NB4 (cell line): ENCODE results near the gene SLC39A8.

Experiments used
- DNase-seq: peaks from one replicate; pipeline ENCODE4 v3.0.0; 2010; ENCODE audit warnings: low read depth
- H3K4me3 ChIP-seq: one replicate; pipeline ENCODE4 v1.5.1; 2011; ENCODE audit warnings: mild to moderate bottlenecking, low read depth, low read length, moderate library complexity
- MYC ChIP-seq: IDR thresholded peaks from 2 replicates; pipeline ENCODE4 v1.6.1; 2011; ENCODE audit warnings: low read depth, low read length
- POLR2A ChIP-seq: IDR thresholded peaks from 2 replicates; pipeline ENCODE4 v1.6.1; 2011; ENCODE audit warnings: mild to moderate bottlenecking; ENCODE audit not compliant: insufficient read length; ENCODE audit errors: extremely low read depth
- TF ChIP-seq, protein P1 (sequence below): IDR thresholded peaks from 2 replicates; pipeline ENCODE4 v1.6.1; 2011; ENCODE audit warnings: low read depth, low read length
- TF ChIP-seq, protein P2 (sequence below): IDR thresholded peaks from one replicate; pipeline ENCODE4 v1.5.1; 2012; ENCODE audit warnings: low read depth, low read length

The SLC39A8 gene

DNA sequence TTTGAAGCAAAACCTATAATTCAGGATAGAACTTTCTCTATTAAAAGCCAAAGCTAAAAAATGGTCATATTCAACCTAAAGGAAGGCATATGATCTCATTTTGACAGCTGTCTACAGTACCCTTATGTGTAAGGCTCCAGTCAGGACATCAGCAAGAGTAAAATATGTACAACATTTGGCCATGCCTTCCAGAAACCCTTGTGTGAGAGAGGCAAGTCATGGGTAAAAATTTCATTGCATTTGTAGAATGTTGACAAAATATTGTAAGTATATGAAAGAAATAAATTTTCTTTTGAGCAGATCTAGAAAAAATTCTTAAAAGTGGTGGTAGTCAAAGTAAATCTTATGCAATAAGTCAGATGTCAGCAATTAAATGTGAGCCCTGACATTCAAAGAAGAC is 132.3 kb downstream of the SLC39A8 start:
- no peak for TF ChIP-seq MYC
- TF ChIP-seq, protein P1, sequence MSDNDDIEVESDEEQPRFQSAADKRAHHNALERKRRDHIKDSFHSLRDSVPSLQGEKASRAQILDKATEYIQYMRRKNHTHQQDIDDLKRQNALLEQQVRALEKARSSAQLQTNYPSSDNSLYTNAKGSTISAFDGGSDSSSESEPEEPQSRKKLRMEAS, result no peak
- TF ChIP-seq, protein P2, sequence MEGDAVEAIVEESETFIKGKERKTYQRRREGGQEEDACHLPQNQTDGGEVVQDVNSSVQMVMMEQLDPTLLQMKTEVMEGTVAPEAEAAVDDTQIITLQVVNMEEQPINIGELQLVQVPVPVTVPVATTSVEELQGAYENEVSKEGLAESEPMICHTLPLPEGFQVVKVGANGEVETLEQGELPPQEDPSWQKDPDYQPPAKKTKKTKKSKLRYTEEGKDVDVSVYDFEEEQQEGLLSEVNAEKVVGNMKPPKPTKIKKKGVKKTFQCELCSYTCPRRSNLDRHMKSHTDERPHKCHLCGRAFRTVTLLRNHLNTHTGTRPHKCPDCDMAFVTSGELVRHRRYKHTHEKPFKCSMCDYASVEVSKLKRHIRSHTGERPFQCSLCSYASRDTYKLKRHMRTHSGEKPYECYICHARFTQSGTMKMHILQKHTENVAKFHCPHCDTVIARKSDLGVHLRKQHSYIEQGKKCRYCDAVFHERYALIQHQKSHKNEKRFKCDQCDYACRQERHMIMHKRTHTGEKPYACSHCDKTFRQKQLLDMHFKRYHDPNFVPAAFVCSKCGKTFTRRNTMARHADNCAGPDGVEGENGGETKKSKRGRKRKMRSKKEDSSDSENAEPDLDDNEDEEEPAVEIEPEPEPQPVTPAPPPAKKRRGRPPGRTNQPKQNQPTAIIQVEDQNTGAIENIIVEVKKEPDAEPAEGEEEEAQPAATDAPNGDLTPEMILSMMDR, result no peak
- no peak for TF ChIP-seq POLR2A
- no peak overlapping the region for H3K4me3 ChIP-seq
- DNase-seq, result no peak
